Gastrocnemius medialis (tissue), 4 donors: ENCODE measurements around the gene EPX. TPM values are rescaled to one million over a fixed set of nuclear protein-coding genes. Genes with fewer than 3 reads are reported as not detected.
"Not testable (repeated sequence)": the region's sequence is repeated elsewhere in the genome, so short reads cannot be mapped to it uniquely, and the experiment has no call there.

ENCODE experiments used
- ATAC-seq, 2 donors: fragments of 150-250 bp; one replicate each; pipeline ENCODE4 v1.9.1; 2016
- DNase-seq, 2 donors: peaks; one replicate each; pipeline ENCODE4 v3.0.0-alpha.2; 2019
- H3K27ac ChIP-seq, 4 donors: fragments of 200-600 bp; sonication (generic); 1 replicate in 1 of 4; 2 replicates in 3 of 4; pipeline ENCODE4 v1.5.1; 2016 to 2018; ENCODE audit warnings: mild to moderate bottlenecking in 2 of 4, moderate library complexity in 1 of 4
- H3K27me3 ChIP-seq, 3 donors: fragments of 200-600 bp; sonication (generic) in 2 of 3; 1 replicate in 1 of 3; 2 replicates in 2 of 3; pipeline versions ENCODE4 v1.5.1 to v1.6.0; 2016 to 2019; ENCODE audit warnings: mild to moderate bottlenecking in 1 of 3, moderate library complexity in 1 of 3
- H3K36me3 ChIP-seq, 2 donors: fragments of 200-600 bp; sonication (generic) in 1 of 2; one replicate each; pipeline ENCODE4 v1.5.1; 2017 to 2018
- H3K4me1 ChIP-seq, 2 donors: fragments of 200-600 bp; sonication (generic) in 1 of 2; one replicate each; pipeline ENCODE4 v1.5.1; 2016 to 2017; ENCODE audit warnings: mild to moderate bottlenecking in 2 of 2
- H3K4me3 ChIP-seq, 4 donors: fragments of 200-600 bp; sonication (generic) in 3 of 4; 1 replicate in 1 of 4; 2 replicates in 3 of 4; pipeline ENCODE4 v1.5.1; 2016 to 2019; ENCODE audit warnings: mild to moderate bottlenecking in 2 of 4
- H3K9me3 ChIP-seq, 3 donors: fragments of 200-600 bp; sonication (generic) in 2 of 3; 1 replicate in 1 of 3; 2 replicates in 2 of 3; pipeline ENCODE4 v1.5.1; 2016 to 2019
- CTCF ChIP-seq, 5 experiments: fragments of 450-650 bp in 3 of 5; fragments of 200-600 bp in 2 of 5; sonication (generic) in 2 of 5; IDR thresholded peaks in 4 of 5; conservative IDR thresholded peaks in 1 of 5; 1 replicate in 4 of 5; 2 replicates in 1 of 5; pipeline ENCODE4 v1.5.1; 2016 to 2019; ENCODE audit warnings: antibody characterized with exemption in 5 of 5, mild to moderate bottlenecking in 3 of 5, moderate library complexity in 3 of 5
- POLR2A ChIP-seq, 2 donors: fragments of 450-650 bp; IDR thresholded peaks; one replicate each; pipeline ENCODE4 v1.6.1; 2017; ENCODE audit warnings: antibody characterized with exemption in 2 of 2, mild to moderate bottlenecking in 2 of 2, moderate library complexity in 2 of 2
- in situ Hi-C, 4 donors: fragments of 200-750 bp; cut with MboI; loops; one replicate each; pipeline versions ENCODE4 v1.15.0 to v1.8.0; 2017; ENCODE audit warnings: low sequenced_read_pairs in 4 of 4
- intact Hi-C: fragments of 100-400 bp; cut with DNase I; formaldehyde crosslinking; loops from one replicate; pipeline ENCODE4 v1.15.1; 2023; ENCODE audit warnings: low total_unique reads
- total RNA-seq, 4 donors: library from RNA; depleted of rRNA; stranded (reverse); fragments of >200 nt; gene quantifications; one replicate each; pipeline versions ENCODE4 v1.1.0 to v1.2.3, GENCODE V29; 2016

The EPX gene
- total RNA-seq: not detected

GRCh38 chr17:58192612-58193011, at the start of gene EPX:
TSS of gene EPX (plus strand) at chr17:58192726. CDS start at chr17:58192847, 121 bp downstream.
- intact Hi-C loops: no loop called here
- Histone ChIP-seq H3K27ac (no peak within 1 kb of the TSS), H3K4me3 (no peak within 1 kb of the TSS), H3K4me1 (no peaks in the 10 kb centered on the region), H3K27me3 (peaks cover 3 to 10% (median 5%) of the 10 kb centered on the region in 3 donors), H3K36me3 (no peaks in the 10 kb centered on the region), H3K9me3 (no peaks in the 10 kb centered on the region)
- no peak for TF ChIP-seq CTCF (IDR thresholded peaks at IDR 0.05 in 4 of 5, conservative IDR thresholded peaks at IDR 0.05 in 1 of 5)
- TF ChIP-seq POLR2A (IDR thresholded peaks at IDR 0.05): no peak
- DNase-seq (no peak), ATAC-seq (no peak)
- in situ Hi-C loops: no loop called here

- H3K27me3 ChIP-seq, in situ Hi-C loops, H3K4me3 ChIP-seq, H3K4me1 ChIP-seq, ATAC-seq, H3K36me3 ChIP-seq, intact Hi-C loops, H3K27ac ChIP-seq, DNase-seq: not testable (repeated sequence)
- H3K9me3 ChIP-seq: peaks cover 0 to 20% (median 0%) of the 10 kb centered on the region in 3 donors
Measured at GRCh38 chr17:58143335-58143734, 49.2 kb upstream of the EPX start.

GRCh38 chr17:58144801-58145200, 47.7 kb upstream of the EPX start:
- in situ Hi-C loops (no loop called here), intact Hi-C loops (no loop called here)
- peaks cover 0 to 20% (median 0%) of the 10 kb centered on the region in 3 donors for H3K9me3 ChIP-seq
- H3K27ac ChIP-seq: no peak overlapping the region
- no peak for DNase-seq
- H3K4me3 ChIP-seq: no peak overlapping the region
- H3K4me1 ChIP-seq: no peaks in the 10 kb centered on the region
- H3K36me3 ChIP-seq: no peaks in the 10 kb centered on the region
- H3K27me3 ChIP-seq: peaks cover 0 to 4% (median 4%) of the 10 kb centered on the region in 3 donors
- no peak for TF ChIP-seq POLR2A (IDR thresholded peaks at IDR 0.05)
- no peak for TF ChIP-seq CTCF (IDR thresholded peaks at IDR 0.05 in 4 of 5, conservative IDR thresholded peaks at IDR 0.05 in 1 of 5)
- no peak for ATAC-seq

- in situ Hi-C loops: no loop called here
- Histone ChIP-seq H3K4me3 (no peak within 1 kb of the TSS), H3K27me3 (peaks cover 0 to 8% (median 7%) of the 10 kb centered on the region in 3 donors), H3K4me1 (no peaks in the 10 kb centered on the region), H3K27ac (no peak within 1 kb of the TSS), H3K36me3 (no peaks in the 10 kb centered on the region), H3K9me3 (peaks cover 0 to 20% (median 0%) of the 10 kb centered on the region in 3 donors)
- intact Hi-C loops: no loop called here
- DNase-seq: no peak
- TF ChIP-seq POLR2A (IDR thresholded peaks at IDR 0.05): no peak
- no peak for TF ChIP-seq CTCF (IDR thresholded peaks at IDR 0.05 in 4 of 5, conservative IDR thresholded peaks at IDR 0.05 in 1 of 5)
- ATAC-seq: no peak
Measured at GRCh38 chr17:58147930-58148434, 44.5 kb upstream of the EPX start, which contains the start of gene OR4D1. TSS of gene OR4D1 (plus strand) at chr17:58148384. CDS start at chr17:58155154, 6,770 bp downstream.

GRCh38 chr17:58148609-58149008, 43.9 kb upstream of the EPX start:
- no peak overlapping the region for H3K27ac ChIP-seq
- DNase-seq (no peak), ATAC-seq (no peak)
- H3K4me1 ChIP-seq: no peaks in the 10 kb centered on the region
- intact Hi-C loops (no loop called here), in situ Hi-C loops (no loop called here)
- TF ChIP-seq CTCF (IDR thresholded peaks at IDR 0.05 in 4 of 5, conservative IDR thresholded peaks at IDR 0.05 in 1 of 5) (no peak), POLR2A (IDR thresholded peaks at IDR 0.05) (no peak)
- H3K27me3 ChIP-seq: peaks cover 0 to 8% (median 7%) of the 10 kb centered on the region in 3 donors
- no peaks in the 10 kb centered on the region for H3K36me3 ChIP-seq
- no peak overlapping the region for H3K4me3 ChIP-seq
- H3K9me3 ChIP-seq: peaks cover 0 to 20% (median 0%) of the 10 kb centered on the region in 3 donors
